GM15510 (cell line): ENCODE data around the gene OXNAD1.

Source experiments
- POLR2A ChIP-seq: IDR thresholded peaks from 3 replicates; pipeline ENCODE4 v1.6.1; 2011; ENCODE audit warnings: borderline replicate concordance; ENCODE audit not compliant: insufficient read length; ENCODE audit errors: extremely low read depth

OXNAD1 gene

DNA sequence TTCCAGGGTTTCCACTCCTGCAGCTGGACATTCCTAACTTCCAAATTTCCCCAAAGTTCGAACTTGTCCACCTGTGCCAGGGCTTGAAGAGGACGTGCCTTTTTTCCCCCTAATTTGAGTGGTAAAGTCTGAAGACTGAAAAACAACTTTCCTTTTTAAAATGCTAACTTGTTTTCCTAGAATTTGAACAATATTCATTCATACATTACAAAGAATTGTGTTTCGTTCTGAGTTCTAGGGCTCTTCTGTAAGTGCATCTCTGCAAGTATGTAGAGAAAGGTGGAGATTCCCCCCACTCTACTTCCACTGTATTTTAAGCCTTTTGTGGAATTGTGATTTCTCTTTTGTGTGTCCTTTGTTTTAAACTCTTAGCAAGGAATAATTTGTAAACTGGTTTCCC, 9.7 kb upstream of the OXNAD1 start:
- TF ChIP-seq POLR2A = no peak

DNA sequence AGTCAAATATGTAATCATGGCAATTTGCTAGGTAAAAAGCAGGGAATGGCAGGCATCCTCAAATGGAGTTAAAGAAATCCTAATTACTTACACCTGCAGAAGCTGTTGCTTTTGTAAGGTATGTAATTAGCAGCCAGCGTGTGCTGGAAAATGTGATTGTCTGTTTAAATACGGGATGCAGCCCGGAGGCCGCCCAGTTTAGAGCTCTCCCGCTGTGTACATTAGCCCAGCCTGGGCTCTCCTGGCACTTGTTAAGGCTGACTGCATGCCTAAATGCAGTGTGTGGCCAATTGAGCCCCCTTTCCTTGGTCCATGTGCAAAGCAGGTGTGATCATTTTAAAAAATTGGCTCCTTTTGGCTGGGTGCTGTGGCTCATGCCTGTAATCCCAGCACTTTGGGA, 9.3 kb upstream of the OXNAD1 start:
- TF ChIP-seq POLR2A = no peak

DNA sequence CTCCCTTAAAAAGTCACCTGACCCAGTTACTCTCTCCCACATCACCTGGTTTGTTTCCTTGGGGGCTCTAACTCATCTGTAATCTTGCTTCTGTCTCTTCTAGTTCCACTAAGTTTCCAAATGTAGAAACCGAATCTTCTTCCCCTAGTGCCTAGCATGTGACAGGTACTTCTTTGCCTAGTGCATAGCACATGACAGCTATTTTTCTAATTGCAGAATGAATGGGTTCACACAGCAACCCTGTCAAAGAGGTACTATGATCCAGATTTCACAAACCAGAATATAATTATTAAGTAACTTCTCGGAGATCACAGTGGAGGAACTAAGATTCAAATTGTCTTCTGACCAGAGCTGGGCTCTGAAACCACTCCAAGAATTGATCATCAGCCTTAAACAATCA, 7.7 kb upstream of the OXNAD1 start:
- no peak for TF ChIP-seq POLR2A

DNA sequence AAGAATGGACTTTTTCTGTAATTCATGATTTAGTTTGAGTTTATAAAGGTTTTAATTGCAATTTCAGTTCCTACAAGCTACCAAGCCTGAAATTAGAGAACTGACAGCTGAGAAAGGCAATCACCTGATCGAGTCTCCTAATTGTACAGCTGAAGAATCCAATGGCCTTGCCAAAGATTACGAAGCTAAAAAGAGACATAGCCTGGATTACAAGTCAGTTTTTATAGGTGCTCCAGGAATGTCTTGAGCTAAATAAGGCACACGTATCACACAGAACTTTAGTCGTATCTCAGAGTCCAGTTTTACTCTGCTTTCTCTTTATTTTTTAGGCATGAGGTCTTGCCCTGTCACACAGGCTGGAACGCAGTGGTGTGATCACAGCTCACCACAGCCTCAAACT, 6.8 kb upstream of the OXNAD1 start:
- TF ChIP-seq POLR2A = no peak

DNA sequence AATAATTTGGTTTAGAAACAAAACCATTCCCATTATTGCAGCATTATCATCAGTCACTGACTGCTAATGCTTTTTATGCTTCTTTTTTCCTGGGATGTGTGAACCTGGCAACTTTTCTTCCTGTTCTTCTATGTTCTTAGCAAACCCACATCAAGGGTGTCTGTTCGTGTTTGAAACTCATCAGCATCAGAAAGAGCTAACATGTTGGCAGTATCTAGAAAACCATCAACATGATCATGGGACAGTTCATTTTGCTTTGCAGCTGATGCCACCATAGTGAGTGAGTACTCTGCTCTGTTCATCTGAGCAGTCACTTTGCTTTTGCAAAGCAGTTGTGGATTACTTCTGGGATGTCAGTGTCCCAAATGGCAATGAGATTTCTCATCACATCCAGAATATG, 6.1 kb upstream of the OXNAD1 start:
- no peak for TF ChIP-seq POLR2A

DNA sequence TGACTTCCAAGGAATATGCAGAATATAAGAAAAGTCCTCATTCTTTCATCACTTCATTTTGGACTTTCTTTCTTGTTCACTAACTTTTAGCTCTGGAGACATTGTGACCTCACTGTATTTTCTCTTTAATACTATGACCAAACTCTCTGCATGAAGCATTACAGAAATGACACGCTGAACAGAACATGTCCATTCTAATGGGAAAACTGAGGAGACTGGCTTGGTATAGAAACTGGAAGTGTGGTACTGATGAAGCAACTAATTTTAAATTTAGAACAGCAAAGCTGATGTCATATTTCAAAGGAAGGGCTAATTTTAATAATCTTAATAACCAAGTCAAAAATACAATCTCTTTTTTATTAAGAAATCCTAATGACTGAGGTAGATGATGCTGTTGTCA, 5.0 kb upstream of the OXNAD1 start:
- TF ChIP-seq POLR2A = no peak

DNA sequence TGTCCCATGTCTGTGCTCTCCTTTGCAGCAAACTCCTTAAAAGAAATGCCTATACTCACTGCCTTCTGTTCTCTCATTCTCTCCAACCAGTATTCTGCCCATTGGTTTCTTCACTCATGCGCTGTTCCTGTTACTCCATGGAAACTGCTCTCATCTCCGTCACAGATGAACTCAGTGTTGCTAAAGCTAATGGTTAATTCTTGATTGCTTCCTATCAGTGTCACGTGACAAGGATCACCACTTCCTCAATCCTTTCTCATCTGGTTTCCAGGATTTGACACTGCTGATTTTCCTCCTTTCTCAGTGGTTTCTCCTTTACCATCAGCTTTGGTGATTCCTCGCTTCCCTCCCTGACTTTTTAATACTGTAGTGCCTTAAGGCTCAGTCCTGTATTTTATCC, 2.8 kb upstream of the OXNAD1 start:
- TF ChIP-seq POLR2A = no peak

DNA sequence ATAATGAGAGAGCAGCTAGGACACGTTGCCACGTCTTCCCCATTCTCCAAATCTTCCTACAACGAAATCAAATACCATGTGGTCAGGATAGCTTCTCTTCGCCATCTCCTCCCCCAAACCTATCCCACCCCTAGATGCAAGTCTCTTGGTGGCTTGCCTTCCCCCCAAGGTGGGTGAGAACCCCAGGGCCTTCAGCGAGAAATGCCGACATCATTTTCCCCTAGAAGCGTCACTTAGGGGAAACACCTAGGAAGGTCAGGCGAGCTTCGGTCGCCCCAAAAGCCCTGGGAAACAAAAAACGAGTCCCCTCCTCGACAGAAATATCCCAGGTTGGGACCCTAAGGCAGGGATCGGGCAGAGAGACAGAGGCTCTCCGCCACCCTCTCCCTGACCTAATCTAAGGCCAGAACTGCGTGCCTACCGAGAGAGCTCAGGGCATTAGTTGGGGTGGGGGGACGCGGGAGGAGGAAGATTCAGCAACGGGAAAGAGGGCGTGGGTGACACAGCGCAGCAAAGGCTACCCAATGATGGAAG, 771 bp upstream of the OXNAD1 start:
- TF ChIP-seq POLR2A = no peak

DNA sequence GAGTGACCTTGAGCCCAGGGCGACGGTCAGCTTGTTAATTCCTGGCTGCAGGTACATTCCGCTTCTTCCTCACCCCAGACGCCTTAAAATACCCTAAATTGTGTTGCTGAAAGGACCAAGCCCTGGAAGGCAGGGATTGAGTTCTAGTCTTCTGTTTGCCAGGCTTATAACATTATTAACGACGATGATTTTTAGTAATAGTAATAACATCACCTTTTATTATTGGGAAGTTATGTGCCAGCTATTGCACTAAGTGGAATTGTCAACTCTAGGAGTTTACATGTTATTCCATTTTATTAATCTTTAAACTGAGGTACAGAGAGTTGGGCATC, 409 bp downstream of the OXNAD1 start:
- no peak for TF ChIP-seq POLR2A

DNA sequence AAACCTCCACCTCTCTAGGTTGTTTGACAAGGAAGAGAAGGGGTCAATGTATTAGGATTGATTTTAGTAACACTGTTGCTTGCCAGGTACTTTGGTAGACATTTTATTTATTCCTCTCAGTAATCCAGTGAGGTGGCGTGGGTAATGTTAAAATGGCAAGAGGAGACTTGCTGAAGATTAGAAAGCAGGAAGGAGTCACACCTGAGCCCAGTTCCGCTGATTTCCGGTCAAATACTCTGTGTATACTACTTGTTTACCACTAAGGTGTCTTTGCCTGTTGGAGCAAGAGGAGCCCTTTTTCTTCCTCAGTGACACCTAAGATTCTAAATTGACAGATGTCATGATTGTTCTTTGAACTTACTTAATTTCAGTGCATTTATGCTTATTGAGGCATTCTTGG, 1.7 kb downstream of the OXNAD1 start:
- no peak for TF ChIP-seq POLR2A

DNA sequence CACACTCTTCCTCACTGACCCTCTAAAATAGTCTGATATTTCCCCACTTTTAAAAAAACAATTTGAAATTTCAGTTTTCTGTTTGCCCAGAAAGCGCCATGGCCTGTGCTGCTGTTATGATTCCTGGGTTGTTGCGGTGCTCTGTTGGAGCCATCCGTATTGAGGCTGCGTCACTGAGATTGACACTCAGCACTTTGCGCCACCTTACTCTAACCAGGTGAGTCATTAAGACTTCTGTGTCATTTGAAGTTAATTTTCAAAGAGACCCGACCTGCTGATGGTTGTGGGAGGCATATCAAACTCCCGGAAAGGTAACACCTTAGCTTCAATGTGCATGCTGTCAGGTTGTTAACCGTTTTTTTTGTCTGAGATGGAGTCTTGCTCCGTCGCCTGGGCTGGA, 5.8 kb downstream of the OXNAD1 start:
- TF ChIP-seq POLR2A = no peak

DNA sequence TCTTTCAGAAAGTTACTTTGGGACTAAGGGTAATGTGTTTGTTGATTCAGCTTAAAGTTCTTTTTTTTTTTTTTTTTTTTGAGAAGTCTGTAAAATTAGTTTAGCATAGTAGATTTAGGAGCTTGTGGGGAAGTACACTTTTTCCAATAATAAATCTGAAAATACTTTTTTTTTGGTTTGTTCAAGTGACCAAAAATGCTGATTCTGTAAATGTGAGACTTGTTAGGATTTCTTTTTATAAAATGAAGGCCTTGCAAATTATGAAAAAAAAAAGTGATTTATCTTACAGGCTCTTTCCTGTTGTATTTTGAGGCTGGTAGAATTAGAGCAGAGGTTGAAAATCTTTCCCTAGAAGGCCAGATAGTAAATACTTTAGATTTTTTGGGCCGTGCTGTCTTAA, 7.6 kb downstream of the OXNAD1 start:
- TF ChIP-seq POLR2A = no peak

DNA sequence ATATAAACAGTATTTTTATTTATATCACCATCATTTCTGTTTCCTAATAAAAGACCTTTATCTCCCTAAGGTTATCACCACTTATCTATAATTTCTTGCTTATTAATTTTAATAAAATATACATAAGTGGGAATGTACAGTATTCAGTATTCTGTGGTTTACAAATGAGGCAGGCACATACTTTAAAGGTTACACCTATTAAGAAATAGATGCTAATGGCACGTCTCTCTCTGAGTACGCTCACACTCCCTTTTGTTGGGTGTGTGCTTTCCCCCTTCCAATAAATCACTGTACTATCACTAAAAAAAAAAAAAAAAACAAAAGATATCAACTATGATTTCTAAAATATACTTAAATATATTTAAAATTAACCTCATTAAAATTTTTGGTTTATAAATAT, 8.9 kb downstream of the OXNAD1 start:
- TF ChIP-seq POLR2A = no peak

DNA sequence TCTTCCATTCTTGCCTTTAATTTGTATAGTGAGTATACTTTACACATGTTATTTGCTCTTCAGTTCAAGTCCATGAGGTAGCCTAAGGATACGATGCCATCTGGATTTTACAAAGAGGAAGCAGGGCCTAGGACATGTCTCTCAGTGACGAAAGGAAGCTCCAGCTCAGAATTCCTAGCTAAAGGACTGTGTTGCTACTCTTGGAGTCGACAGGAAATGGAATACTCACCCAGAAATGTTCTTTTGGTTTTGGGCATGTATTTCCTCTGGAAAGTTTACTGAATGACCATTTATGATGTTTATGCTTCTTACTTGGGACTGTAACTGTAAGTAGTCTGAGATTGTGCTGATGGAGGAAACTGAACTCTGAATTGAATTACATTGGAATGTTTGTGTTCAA, 12.5 kb downstream of the OXNAD1 start:
- no peak for TF ChIP-seq POLR2A

DNA sequence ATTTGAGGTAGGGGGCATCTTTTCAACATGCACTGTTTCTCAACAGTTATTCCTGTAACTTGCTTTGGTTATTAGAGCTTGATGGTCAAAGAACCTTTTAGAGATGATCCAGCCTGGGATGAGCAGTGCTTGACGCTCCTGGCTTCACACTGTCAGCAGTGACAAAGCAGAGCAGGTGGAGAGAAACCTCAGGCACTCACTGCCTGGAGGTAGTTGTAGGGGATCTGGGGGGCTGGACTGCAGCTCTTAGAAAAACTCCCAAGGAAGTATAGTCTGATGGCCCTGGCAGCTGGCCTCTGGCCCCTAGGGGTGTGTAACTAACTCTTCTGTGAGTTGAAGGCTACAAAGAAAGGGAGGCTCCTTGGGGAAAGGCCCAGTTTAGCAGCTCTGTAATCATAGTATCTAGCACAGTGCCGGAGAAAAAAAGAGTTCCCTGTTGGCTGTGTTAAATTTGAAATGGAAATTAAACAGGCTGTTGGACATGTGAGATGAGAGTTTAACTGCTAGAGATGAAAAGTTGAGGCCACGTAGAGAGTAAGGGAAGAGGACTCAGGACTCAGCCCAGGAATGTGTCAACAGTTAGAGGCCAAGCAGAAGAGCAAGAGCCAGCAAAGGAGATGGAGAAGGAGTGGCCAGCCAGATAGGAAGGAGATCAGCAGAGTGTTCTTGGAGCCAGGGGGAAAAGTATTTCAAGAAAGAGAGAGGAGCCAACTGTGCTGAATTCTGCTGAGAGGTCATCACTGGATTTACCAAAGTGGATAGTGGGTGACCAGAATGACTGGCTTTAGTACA, 14.2 kb downstream of the OXNAD1 start:
- TF ChIP-seq POLR2A = no peak

DNA sequence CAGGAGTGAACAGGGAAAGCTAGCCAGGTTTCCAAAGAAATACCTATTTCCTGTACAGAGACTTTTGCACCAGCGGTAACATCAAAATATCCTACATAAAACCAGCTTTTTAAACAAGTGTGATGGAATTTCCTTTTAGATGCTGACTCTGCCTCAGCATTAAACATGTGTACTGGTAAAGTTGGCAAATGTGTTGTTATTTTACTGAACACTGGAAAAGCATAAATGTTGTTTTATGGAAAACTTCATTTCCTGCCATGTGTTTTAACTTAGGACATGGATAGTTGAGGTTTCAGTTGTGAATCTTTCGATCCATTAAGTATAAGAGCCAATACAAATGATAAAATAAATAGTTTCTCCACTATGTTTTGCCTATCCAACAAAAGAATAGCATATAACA, 15.7 kb downstream of the OXNAD1 start:
- no peak for TF ChIP-seq POLR2A

DNA sequence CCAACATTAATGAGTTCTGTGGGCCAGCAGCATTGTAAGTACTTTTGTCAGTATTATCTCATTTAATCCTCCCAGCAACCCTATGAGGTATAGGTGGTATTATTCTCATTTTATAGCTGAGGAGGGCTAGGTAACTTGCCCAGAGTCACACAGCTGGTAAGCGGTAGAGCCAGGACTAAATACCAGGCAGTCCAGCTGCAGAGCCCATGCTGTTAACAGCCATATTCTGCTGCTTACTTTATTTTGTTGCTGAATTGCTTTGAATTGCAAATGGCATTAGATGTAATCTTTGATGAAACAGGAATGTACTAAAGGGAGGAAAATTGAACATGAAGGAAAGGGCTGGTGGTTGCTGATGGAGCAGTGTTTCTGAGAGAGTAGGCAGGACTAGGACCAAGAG, 19.6 kb downstream of the OXNAD1 start:
- no peak for TF ChIP-seq POLR2A
